ENCODE data around the gene RIMBP2.

GRCh38 chr12:130526813-130527212 is 189.3 kb downstream of the RIMBP2 start:
- no peak for TF ChIP-seq SREBF2 (CRISPR knock-in tag; IDR thresholded peaks at IDR 0.05)
- TF ChIP-seq DNMT1 (IDR thresholded peaks at IDR 0.05), result no peak
- no peak for TF ChIP-seq MLLT1 (IDR thresholded peaks at IDR 0.05)
- no peak for TF ChIP-seq GATA2 (CRISPR knock-in tag; IDR thresholded peaks at IDR 0.05)
- TF ChIP-seq FOXP1 (CRISPR knock-in tag; IDR thresholded peaks at IDR 0.05), result no peak
- TF ChIP-seq PHF21A (IDR thresholded peaks at IDR 0.05; ENCODE audit: borderline replicate concordance, low read depth), result no peak
- TF ChIP-seq ZKSCAN1 (IDR thresholded peaks at IDR 0.05; ENCODE audit: low read depth, low read length), result no peak
- TF ChIP-seq ZSCAN29 (IDR thresholded peaks at IDR 0.05), result no peak
- TF ChIP-seq RAD21 (CRISPR knock-in tag; conservative IDR thresholded peaks at IDR 0.05 in 1 of 2, IDR thresholded peaks at IDR 0.05 in 1 of 2), result no peak
- TF ChIP-seq RNF219 (CRISPR knock-in tag; IDR thresholded peaks at IDR 0.05), result no peak
- TF ChIP-seq, protein P1, sequence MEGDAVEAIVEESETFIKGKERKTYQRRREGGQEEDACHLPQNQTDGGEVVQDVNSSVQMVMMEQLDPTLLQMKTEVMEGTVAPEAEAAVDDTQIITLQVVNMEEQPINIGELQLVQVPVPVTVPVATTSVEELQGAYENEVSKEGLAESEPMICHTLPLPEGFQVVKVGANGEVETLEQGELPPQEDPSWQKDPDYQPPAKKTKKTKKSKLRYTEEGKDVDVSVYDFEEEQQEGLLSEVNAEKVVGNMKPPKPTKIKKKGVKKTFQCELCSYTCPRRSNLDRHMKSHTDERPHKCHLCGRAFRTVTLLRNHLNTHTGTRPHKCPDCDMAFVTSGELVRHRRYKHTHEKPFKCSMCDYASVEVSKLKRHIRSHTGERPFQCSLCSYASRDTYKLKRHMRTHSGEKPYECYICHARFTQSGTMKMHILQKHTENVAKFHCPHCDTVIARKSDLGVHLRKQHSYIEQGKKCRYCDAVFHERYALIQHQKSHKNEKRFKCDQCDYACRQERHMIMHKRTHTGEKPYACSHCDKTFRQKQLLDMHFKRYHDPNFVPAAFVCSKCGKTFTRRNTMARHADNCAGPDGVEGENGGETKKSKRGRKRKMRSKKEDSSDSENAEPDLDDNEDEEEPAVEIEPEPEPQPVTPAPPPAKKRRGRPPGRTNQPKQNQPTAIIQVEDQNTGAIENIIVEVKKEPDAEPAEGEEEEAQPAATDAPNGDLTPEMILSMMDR (IDR thresholded peaks at IDR 0.05 in 2 of 3, conservative IDR thresholded peaks at IDR 0.05 in 1 of 3; ENCODE audit: insufficient read depth in 2 of 3, low read depth in 1 of 3, low read length in 3 of 3), result no peak
- no peak for TF ChIP-seq POLR2AphosphoS2 (IDR thresholded peaks at IDR 0.05; ENCODE audit: low read length)
- TF ChIP-seq EZH2 (IDR thresholded peaks at IDR 0.05; ENCODE audit: borderline replicate concordance, low read depth, low read length), result no peak
- no peak for TF ChIP-seq HNRNPUL1 (IDR thresholded peaks at IDR 0.05; ENCODE audit: low read length)

All from K562 (cell line).